HG02938 (cell line): ENCODE results near the gene FANCL.
"Not testable (repeated sequence)": the region's sequence is repeated elsewhere in the genome, so short reads cannot be mapped to it uniquely, and the experiment has no call there.

Source experiments
- ATAC-seq: cut with Tn5 transposase; IDR thresholded peaks from one replicate; pipeline ENCODE4 v1.9.1; 2021; ENCODE audit warnings: mild to moderate bottlenecking, moderate library complexity; ENCODE audit not compliant: unreplicated experiment

Gene FANCL

DNA sequence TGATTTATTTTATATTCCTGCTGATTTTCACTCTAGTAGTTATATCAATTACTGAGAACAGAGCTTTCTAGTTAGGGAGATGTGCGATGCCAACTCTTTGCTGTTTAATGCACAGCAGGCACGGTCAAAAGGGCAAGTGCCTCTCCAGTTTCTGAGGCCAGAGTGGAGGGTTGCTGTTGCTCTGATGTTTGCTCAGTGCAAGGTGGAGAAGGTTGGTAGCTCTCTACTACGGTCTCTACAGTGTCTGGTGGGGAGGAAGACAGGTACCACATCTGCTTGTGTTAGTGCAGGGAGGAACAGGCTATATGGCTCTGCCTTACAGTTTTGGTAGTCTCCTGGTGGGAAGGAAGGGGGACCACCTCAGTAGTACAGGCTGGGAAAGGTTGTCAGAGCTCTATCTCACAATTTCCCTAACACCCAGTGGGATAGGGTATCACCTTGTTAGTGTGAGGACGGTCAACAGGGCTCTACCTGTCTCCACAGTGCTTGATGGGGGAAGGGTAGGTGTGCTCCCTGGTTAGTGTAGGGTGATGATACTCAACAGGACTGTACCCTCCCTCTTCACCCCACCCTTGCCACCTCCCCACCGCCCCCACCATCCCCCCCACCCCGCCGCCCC, 85.9 kb downstream of the FANCL start:
- ATAC-seq: no peak

- no peak for ATAC-seq
Observed at GRCh38 chr2:58146707-58147106, 94.4 kb downstream of the FANCL start.

- ATAC-seq: not testable (repeated sequence)
Observed at GRCh38 chr2:58145769-58146168, 95.4 kb downstream of the FANCL start.

- no peak for ATAC-seq
Observed at GRCh38 chr2:58140508-58141072, 100.5 kb downstream of the FANCL start.

DNA sequence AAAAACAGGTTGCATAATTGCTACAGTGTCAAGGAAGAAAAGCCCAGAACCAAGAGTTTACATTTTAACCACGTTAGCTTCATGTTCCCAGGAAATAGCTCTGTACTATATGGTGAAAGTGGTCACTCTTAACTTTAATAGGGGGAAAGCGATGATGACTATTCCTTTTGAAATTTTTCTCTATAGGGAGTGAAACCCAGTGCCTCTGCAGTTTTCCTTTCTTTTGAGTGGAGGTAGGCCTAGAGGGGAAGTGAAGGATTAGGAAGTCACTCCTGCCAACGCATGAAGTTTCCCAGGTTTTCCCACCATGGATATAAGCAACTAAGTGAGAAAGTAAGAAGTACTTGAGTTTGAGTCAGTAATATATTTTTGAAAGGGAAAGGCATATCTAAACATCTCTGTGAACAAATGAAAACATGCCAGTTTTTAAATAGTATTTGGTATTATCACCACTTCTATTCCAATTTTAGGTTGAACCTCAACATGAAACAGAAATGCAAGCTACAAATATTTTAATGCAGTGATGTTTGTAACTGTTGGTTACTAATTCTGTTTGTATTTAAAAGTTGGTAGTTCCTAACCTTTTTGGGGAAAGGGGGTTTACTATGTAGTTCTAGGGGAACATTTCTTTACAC, 102.6 kb downstream of the FANCL start:
- no peak for ATAC-seq

GRCh38 chr2:58137856-58138255, 103.3 kb downstream of the FANCL start:
- no peak for ATAC-seq

DNA sequence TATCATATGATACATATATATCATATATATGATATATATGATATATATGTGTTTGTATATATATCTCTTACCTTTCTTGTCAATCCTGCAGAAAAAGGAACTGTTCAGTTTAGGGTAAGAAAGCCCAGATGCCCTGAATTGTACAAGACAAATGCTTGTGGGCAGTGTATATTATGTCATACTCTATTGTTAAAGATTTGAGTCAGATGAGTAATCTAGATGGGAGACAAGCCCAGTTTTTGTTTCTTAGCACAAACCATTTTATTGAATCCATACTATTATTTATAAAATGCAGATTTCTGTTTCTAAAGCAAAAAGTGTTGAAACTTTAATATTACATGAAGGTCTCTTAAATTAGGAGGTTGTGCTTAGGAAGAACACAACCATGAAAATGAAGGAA, 103.9 kb downstream of the FANCL start:
- no peak for ATAC-seq

- no peak for ATAC-seq
Observed at GRCh38 chr2:58135861-58136260, 105.3 kb downstream of the FANCL start.

GRCh38 chr2:58133395-58133794, 107.7 kb downstream of the FANCL start:
- ATAC-seq: no peak

GRCh38 chr2:58131191-58132011, 109.7 kb downstream of the FANCL start:
- ATAC-seq: no peak

GRCh38 chr2:58130238-58130637, 110.9 kb downstream of the FANCL start:
- ATAC-seq: no peak

- no peak for ATAC-seq
Observed at GRCh38 chr2:58127111-58127510, 114.0 kb downstream of the FANCL start.

GRCh38 chr2:58122540-58122939, 118.6 kb downstream of the FANCL start:
- ATAC-seq: no peak

DNA sequence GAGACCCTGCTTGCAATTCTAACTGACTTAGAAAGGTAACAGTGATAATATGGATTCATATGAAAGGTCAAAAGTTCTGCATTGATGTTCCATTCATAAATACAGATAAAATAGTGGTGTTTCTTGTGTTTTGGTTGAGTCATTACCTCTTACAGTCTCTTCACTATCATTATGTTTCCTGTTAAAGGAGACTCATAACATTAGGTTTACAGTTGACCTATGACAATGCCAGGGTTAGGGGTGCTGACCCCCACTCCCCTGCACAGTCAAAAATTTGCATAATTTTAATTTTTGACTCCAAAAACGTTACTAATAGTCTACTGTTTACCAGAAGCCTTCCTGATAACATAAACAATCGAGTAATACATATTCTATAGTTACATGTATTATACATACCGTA, 119.1 kb downstream of the FANCL start:
- no peak for ATAC-seq

- no peak for ATAC-seq
Observed at GRCh38 chr2:58120626-58121229, 120.4 kb downstream of the FANCL start.

DNA sequence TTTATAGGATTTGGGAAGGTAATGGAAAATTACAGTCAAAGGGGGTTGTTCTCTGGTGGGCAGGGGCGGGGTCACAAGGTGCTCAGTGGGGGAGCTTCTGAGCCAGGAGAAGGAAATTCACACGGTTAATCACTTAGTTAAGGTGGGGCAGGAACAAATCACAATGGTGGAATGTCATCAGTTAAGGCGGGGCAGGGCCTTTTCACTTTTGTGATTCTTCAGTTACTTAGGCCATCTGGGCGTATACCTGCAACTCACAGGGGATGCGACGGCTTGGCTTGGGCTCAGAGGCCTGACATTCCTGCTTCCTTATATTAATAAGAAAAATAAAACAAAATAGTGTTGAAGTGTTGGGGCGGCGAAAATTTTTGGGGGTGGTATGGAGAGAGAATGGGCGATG, 127.6 kb downstream of the FANCL start:
- not testable (repeated sequence) for ATAC-seq

- no peak for ATAC-seq
Observed at GRCh38 chr2:58110765-58111164, 130.4 kb downstream of the FANCL start.

DNA sequence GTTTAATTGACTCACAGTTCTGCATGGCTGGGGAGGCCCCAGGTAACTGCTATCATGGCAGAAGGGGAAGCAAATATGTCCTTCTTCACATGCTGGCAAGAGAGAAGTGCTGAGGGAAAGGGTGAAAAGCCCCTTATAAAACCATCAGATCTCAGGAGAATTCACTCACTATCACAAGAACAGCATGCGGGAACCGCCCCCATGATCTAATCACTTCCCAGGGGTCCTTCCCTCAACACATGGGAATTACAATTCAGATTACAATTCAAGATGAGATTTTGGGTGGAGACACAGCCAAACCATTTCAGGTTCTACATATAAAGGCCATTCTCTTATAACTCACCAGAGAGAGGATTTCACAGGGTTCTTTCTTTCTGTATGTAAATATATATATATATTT, 131.6 kb downstream of the FANCL start:
- ATAC-seq: no peak
